CD4-positive, alpha-beta T cell treated with Interleukin-17A for 1 hour (primary cell): ENCODE results near the gene SCAF4.
A peak's percentile ranks its signal among the peaks of the same experiment; 100 is the strongest.
"Not testable (repeated sequence)": the region's sequence is repeated elsewhere in the genome, so short reads cannot be mapped to it uniquely, and the experiment has no call there.

Source experiments
- DNase-seq: peaks from one replicate; pipeline ENCODE4 v3.0.0-alpha.2; 2020

Gene SCAF4

DNA sequence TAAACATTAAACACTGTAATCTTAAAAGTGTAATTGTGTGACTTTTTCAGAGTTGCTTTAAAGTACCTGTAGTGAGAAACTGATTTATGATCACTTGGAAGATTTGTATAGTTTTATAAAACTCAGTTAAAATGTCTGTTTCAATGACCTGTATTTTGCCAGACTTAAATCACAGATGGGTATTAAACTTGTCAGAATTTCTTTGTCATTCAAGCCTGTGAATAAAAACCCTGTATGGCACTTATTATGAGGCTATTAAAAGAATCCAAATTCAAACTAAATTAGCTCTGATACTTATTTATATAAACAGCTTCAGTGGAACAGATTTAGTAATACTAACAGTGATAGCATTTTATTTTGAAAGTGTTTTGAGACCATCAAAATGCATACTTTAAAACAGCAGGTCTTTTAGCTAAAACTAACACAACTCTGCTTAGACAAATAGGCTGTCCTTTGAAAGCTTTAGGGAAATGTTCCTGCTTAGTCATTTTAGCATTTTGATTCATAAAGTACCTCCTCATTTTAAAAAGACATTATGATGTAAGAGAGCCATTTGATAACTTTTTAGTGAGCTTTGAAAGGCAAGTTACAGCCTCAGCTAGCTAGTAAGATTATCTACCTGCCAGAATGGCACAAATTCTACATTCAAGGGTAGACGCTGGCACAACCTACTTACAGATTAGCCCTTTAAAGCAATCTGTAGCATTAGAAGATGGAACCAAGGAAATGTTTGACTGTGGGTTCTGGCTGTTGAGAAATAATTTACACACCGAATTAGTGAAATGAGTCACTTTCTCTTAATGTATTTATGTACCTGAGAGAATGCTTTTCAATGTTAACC lies 63.0 kb downstream of the SCAF4 start:
- DNase-seq, result no peak

DNA sequence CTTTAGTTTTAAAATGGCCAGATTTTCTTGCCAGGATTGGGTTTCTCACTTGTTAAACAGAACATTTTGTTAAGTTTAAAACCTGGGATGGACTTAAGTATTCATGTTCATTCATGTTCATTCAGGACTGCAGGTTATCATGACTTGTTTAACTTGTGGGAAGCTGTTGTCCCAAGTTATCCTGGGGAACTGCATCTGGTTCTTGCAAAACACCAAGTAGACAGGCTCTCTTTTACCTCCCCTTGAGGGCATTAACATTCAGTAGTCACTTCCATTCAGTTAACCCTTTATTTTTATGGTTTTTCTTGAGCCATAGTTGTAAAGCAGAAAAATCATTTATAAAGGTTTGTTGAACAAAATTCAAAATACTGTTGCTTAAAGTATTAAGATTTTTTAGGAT lies 64.3 kb downstream of the SCAF4 start:
- DNase-seq, result no peak

DNA sequence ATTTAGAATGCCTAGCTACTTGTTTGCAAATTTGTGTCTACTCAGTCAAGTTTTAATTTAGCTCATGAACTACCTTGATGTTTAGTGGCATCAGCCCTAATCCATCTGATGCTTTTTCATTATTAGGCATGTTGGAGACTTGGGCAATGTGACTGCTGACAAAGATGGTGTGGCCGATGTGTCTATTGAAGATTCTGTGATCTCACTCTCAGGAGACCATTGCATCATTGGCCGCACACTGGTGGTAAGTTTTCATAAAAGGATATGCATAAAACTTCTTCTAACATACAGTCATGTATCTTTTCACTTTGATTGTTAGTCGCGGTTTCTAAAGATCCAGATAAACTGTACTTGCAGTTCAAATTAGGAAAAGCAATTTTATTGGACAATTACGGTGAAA lies 64.8 kb downstream of the SCAF4 start:
- no peak for DNase-seq

DNA sequence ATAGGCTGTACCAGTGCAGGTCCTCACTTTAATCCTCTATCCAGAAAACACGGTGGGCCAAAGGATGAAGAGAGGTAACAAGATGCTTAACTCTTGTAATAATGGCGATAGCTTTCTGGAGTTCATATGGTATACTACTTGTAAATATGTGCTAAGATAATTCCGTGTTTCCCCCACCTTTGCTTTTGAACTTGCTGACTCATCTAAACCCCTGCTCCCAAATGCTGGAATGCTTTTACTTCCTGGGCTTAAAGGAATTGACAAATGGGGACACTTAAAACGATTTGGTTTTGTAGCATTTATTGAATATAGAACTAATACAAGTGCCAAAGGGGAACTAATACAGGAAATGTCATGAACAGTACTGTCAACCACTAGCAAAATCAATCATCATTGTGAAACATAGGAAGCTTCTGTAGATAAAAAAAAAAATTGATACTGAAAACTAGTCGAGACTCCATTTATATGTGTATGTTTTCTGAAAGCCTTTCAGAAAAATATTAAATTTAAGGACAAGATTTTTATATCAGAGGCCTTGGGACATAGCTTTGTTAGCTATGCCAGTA lies 65.4 kb downstream of the SCAF4 start:
- DNase-seq, result no peak

DNA sequence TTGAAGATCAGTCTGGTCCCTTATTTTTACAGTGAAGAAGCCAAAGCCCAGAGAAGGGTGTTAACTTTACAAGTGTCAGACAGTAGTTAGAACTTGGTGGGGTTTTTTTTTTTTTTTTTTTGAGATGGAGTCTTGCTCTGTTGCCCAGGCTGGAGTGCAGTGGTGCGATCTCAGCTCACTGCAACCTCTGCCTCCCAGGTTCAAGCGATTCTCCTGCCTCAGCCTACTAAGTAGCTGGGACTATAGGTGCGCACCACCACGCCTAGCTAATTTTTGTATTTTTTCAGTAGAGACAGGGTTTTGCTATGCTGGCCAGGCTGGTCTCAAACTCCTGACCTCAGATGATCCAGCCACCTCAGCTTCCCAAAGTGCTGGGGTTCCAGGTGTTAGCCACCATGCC lies 66.0 kb downstream of the SCAF4 start:
- not testable (repeated sequence) for DNase-seq

DNA sequence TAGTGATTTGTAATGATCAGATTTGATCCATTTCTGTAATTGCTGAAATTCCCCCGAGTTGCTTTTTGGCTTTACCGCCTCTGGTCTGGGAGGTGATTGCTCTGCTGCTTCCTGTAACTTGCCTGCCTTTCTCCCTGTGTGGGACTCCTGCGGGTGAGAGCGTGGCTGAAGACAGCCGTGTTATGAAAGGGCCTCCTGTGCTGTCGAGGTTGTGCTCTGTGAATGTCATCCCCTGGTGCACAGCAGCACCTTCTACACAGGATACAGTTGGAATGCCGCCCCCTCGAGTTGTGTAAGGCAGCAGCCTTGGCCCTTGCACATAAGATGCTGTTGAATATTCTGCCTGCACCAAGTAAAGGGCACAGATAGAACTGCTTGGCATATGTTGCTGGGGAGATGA lies 66.5 kb downstream of the SCAF4 start:
- DNase-seq, result peak; percentile 31

DNA sequence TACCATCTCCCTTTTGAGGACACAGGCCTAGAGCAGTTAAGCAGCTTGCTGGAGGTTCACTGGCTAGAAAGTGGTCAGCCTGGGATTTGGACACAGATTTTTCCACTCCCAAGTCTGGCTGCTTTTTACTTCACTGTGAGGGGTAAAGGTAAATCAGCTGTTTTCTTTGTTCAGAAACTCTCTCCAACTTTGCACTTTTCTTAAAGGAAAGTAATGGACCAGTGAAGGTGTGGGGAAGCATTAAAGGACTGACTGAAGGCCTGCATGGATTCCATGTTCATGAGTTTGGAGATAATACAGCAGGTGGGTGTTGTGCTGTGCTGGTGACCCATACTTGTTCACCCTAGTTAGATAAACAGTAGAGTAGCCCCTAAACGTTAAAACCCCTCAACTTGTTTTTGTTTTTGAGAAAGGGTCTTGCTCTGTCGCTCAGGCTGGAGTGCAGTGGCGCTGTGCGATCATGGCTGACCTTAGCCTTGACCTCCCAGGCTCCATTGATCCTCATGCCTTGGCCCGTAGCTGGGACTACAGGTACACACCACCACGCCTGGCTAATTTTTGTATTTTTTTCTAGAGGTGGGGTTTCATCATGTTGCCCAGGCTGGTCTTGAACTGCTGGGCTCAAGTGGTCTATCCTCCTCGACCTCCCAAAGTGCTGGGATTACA lies 68.2 kb downstream of the SCAF4 start:
- DNase-seq, result no peak

DNA sequence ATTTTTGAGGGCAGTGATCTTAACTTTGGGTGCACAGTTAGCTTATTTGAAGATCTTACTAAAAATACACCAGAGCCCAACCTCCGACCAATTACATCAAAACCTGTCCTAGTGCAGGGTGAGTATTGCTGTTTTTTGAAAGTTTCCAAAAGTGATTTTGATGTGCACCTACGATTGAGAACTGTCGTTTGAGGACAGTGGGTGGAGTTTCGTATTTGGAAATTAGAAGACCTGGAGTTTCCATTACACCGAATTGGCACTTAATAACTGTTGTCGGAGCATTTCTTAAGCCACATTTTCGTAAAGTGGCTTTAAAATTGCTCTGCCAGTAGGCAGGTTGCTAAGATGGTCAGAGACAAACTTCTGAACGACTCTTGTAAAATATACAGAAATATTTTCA lies 71.3 kb downstream of the SCAF4 start:
- peak; percentile 17 for DNase-seq

DNA sequence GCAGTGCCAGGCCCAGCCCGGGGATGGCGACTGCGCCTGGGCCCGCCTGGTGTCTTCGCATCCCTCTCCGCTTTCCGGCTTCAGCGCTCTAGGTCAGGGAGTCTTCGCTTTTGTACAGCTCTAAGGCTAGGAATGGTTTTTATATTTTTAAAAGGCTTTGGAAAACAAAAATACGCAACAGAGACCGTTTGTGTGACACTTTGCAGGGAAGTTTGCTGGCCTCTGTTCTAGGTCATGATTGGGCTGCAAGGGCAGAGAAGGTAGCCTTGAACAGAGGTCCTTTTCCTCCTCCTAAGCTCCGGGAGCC lies 71.7 kb downstream of the SCAF4 start:
- no peak for DNase-seq

DNA sequence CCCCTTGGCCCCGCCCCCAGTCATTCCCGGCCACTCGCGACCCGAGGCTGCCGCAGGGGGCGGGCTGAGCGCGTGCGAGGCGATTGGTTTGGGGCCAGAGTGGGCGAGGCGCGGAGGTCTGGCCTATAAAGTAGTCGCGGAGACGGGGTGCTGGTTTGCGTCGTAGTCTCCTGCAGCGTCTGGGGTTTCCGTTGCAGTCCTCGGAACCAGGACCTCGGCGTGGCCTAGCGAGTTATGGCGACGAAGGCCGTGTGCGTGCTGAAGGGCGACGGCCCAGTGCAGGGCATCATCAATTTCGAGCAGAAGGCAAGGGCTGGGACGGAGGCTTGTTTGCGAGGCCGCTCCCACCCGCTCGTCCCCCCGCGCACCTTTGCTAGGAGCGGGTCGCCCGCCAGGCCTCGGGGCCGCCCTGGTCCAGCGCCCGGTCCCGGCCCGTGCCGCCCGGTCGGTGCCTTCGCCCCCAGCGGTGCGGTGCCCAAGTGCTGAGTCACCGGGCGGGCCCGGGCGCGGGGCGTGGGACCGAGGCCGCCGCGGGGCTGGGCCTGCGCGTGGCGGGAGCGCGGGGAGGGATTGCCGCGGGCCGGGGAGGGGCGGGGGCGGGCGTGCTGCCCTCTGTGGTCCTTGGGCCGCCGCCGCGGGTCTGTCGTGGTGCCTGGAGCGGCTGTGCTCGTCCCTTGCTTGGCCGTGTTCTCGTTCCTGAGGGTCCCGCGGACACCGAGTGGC lies 72.2 kb downstream of the SCAF4 start, which contains the start of gene SOD1:
TSS of gene SOD1 (plus strand) at position 158 of the 723 bp plus-strand sequence. CDS start at position 235, 77 bp downstream.
- DNase-seq, result peak; percentile 97

DNA sequence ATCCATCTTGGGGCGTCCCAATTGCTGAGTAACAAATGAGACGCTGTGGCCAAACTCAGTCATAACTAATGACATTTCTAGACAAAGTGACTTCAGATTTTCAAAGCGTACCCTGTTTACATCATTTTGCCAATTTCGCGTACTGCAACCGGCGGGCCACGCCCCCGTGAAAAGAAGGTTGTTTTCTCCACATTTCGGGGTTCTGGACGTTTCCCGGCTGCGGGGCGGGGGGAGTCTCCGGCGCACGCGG lies 72.7 kb downstream of the SCAF4 start:
- no peak for DNase-seq

DNA sequence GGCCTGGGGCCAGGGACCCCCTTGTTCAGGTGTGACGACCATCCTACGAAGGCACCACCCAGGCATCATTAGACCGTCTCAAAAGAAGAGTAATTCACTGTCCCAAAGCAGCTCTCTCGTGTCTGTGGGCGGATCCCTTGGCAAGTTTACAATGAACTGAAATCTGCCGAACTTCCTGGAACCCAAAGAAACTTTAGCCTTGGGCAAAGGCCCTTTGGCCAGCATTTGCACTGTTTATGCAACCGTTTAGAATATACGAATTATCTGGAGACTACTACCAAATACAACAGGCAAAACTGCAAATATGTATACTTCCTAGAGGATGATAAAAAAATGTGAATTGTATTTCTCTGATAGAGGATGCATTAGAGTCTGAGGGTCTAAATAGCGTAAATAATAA lies 73.9 kb downstream of the SCAF4 start:
- no peak for DNase-seq

DNA sequence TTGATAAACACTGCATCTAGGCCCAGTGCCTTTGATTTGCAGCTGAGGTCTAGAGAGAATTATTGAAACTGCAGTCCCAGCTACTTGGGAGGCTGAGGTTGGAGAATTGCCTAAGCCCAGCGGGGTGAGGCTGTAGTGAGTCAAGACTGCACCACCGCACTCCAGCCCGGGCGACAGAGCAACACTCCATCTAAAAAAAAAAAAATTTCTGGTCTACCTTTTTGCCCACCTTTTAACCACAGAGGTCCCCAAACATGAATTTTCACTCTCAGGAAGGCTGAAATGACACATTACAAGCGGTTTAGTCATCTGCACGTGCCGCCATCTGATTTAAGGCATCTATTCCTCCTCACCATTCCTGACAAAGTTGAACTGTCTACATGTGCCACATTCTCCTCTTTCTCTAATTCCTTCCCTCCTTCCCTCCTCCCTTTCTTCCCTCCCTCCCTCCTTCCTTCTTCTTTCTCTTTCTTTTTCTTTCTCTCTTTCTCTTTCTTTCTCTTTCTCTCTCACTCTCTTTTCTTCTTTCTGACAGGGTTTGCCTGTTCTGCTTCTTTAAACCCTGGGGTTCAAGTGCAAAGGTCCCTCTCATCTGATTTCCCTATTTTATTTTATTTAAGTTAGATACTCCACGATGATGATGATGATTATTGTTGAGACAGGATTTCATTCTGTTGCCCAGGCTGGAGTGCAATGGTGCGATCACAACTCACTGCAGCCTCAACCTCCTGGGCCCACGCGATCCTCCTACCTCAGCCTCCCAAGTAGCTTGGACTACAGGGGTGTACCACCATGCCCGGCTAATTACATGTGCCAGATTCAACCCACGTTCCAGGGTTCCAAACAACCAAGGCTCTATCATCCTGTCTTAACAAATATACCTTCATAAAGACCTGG lies 75.5 kb downstream of the SCAF4 start:
- no peak for DNase-seq

DNA sequence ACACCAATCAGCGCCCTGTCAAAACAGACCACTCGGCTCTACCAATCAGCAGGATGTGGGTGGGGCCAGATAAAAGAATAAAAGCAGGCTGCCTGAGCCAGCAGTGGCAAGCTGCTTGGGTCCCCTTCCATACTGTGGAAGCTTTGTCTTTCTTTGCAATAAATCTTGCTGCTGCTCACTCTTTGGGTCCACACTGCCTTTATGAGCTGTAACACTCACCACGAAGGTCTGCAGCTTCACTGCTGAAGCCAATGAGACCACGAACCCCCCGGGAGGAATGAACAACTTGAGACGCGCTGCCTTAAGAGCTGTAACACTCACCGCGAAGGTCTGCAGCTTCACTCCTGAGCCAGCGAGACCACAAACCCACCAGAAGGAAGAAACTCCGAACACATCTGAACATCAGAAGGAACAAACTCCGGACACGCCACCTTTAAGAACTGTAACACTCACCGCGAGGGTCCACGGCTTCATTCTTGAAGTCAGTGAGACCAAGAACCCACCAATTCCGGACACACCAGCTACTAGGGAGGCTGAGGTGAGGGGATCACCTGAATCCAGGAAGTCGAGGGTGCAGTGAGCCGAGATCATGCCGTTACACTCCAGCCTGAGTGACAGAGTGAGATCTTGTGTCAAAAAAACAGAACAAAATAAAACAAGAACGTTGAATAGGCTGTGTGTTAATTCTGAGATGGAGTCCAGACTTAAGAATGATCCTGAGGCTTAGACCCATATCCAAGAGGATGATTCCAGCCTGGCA lies 76.9 kb downstream of the SCAF4 start:
- DNase-seq, result peak; percentile 41

DNA sequence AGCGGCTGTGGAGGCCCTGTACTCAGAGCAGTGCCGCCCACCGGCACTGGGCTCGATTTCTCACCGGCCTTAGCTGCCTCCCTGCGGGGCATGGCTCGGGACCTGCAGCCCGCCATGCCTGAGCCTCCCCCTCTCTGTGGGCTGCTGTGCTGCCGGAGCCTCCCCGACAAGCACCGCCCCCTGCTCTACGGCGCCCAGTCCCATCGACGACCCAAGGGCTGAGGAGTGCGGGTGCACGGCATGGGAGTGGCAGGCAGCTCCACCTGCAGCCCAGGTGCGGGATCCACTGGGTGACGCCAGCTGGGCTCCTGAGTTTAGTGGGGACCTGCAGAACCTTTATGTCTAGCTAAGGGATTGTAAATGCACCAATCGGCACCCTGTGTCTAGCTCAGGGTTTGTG lies 77.6 kb downstream of the SCAF4 start:
- no peak for DNase-seq

DNA sequence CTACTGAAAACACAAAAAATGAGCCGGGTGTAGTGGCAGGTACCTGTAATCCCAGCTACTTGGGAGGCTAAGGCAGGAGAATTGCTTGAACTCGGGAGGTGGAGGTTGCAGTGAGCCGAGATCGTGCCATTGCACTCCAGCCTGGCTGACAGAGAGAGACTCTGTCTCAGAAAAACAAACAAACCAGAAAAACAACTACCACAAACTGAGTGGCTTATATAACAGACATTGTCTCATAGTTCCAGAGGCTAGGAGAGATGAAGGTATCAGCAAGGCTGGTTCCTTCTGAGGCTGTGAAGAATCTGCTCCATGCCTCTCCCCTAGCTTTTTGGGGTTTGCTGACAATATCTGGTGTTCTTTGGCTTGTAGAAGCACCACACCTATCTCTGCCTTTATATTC lies 80.4 kb downstream of the SCAF4 start:
- not testable (repeated sequence) for DNase-seq

DNA sequence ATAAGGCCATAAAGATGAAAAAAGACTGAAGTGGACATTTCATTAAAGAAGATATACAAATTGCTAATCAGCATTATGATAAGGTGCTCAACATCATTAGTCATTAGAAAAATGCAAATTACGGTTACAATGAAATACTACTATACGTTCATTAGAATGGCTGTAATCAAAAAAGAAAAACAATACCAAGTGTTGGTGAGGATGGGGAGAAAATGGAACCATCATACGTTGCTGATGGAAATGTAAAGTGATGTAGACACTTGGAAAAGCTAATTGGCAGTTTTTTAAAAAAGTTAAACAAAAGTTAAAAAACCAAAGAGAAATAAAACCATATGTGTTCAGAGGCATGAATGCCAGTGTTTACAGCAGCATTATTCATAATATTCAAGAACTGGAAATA lies 81.0 kb downstream of the SCAF4 start:
- no peak for DNase-seq

DNA sequence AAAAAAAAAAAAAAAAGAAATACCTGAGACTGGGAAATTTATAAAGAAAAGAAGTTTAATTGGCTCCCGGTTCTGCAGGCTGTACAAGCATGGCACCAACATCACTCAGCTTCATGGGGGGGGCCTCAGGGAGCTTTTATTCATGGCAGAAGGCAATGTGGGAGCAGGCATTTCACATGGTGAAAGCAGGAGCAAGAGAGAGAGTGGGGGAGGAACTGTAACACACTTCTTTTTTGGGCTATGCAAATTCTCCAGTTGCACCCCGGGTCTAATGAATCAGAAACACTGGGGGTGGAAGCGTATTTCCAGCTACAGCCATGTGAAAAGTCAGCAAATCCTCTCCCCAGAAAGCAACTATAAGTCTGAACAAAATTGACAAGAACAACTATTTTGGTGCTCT lies 84.3 kb downstream of the SCAF4 start:
- DNase-seq, result no peak

DNA sequence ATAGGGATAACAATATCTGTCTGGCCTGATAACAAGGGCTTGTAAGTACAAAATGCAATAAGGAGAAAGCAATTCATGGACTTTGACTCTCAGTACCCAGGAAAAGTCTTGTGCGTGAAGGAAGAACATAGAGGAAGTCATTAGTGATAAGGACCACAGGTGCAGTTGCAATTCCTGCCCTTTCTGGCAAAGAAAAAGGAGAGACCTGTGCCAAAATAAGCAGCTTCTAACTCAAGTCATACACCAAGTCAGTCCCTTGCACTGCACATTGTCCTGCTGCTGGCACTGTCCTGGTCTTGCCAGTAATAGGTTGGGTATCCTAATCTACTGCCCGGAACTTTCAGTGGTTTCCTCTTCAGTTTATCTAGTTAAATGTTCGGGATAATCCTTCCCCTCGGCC lies 87.3 kb downstream of the SCAF4 start:
- no peak for DNase-seq

DNA sequence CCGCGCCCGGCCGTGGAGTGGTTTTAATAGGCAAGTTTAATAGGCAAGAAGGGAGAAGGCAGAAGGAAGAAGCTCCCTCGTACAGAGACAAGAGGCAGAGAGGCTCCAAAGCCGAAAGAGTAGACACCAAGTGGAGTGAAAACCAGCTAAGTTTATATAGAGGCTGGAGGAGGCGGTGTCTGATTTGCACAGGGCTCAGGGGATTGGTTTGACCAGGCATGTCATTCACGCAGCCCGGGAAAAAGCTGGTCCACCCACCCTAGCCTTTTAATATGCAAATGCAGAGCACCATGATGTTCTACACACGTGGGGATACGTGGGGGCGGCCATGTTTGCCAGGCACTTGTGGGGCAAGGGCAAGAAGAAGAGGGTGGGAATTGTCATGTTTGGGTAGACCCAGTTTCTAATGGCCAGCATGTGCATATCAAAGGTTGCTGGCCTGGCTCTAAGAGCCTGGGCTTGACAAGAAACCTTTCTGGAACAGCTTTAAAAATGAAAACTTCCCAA lies 90.4 kb downstream of the SCAF4 start:
- no peak for DNase-seq

DNA sequence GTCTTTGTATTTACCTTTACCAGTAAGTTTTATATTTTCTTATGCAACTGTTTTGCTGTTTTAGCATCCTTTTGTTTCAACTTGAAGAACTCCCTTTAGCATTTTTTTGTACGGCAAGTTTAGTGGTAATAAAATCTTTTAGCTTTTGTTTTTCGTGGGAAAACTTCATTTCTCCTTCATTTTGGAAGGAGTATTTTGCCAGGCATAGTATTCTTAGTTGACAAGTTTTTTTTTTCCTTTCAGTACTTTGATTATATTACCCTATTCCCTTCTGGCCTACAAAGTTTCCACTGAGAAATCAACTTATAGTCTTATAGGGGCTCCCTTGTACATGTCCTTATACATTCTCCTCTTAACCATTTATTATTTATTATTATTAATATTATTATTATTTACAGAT lies 95.0 kb downstream of the SCAF4 start:
- DNase-seq, result no peak

DNA sequence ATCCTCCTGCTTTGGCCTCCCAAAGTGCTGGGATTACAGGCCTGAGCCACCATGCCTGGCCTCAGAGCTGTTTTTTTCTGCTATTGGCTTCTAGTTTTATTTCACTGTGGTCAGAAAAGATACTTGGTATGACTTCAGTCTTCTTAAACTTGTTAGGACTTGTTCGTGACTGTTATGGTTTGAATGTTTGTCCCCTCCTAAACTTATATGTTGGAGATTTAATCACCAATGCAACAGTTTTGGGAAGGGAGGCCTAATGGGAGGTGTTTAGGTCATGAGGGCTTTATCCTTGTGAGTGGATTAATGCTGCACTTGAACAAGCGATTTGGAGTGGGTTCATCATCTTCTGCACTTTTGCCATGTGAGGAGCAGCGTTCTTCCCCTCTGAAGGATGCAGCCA lies 96.9 kb downstream of the SCAF4 start:
- no peak for DNase-seq
